Glutamatergic neuron (in vitro differentiated cells): ENCODE results near the gene ART5. TPM values are rescaled to one million over a fixed set of nuclear protein-coding genes. Genes with fewer than 3 reads are reported as not detected.
A peak's percentile ranks its signal among the peaks of the same experiment; 100 is the strongest.

Source experiments
- DNase-seq: peaks from one replicate; pipeline ENCODE4 v3.0.0; 2022
- H3K27ac Mint-ChIP-seq: one replicate; pipeline ENCODE4 v1.8.0; 2020; ENCODE audit warnings: mild to moderate bottlenecking, mixed read lengths, inconsistent platforms; ENCODE audit not compliant: unreplicated experiment
- H3K27me3 Mint-ChIP-seq: one replicate; pipeline ENCODE4 v1.8.0; 2020; ENCODE audit warnings: mild to moderate bottlenecking, moderate library complexity, mixed read lengths, inconsistent platforms; ENCODE audit not compliant: unreplicated experiment
- H3K36me3 Mint-ChIP-seq: one replicate; pipeline ENCODE4 v1.8.0; 2020; ENCODE audit warnings: mild to moderate bottlenecking, mixed read lengths, inconsistent platforms; ENCODE audit not compliant: unreplicated experiment
- H3K4me1 Mint-ChIP-seq: one replicate; pipeline ENCODE4 v1.8.0; 2020; ENCODE audit warnings: mild to moderate bottlenecking, low read depth, mixed read lengths, inconsistent platforms; ENCODE audit not compliant: unreplicated experiment
- H3K4me3 Mint-ChIP-seq: one replicate; pipeline ENCODE4 v1.8.0; 2020; ENCODE audit warnings: mild to moderate bottlenecking, mixed read lengths, inconsistent platforms; ENCODE audit not compliant: unreplicated experiment
- H3K9me3 Mint-ChIP-seq: one replicate; pipeline ENCODE4 v1.8.0; 2020; ENCODE audit warnings: mild to moderate bottlenecking, moderate library complexity, mixed read lengths, inconsistent platforms; ENCODE audit not compliant: unreplicated experiment
- total RNA-seq: library from RNA; stranded (reverse); fragmentation: NEBNext Ultra II Directional; extraction: Animal tissue kit (Norgen Biotek cat#: 25700); gene quantifications from one replicate; pipeline ENCODE4 v1.2.1, GENCODE V29; 2021; ENCODE audit not compliant: unreplicated experiment
- TF ChIP-seq, protein P1 (sequence below): fragments of 200-600 bp; sonication (generic); IDR thresholded peaks from one replicate; pipeline ENCODE4 v1.5.0; 2021; ENCODE audit not compliant: partially characterized antibody, unreplicated experiment

Gene ART5
- total RNA-seq, 1 donor from 2014 or later: not detected

DNA sequence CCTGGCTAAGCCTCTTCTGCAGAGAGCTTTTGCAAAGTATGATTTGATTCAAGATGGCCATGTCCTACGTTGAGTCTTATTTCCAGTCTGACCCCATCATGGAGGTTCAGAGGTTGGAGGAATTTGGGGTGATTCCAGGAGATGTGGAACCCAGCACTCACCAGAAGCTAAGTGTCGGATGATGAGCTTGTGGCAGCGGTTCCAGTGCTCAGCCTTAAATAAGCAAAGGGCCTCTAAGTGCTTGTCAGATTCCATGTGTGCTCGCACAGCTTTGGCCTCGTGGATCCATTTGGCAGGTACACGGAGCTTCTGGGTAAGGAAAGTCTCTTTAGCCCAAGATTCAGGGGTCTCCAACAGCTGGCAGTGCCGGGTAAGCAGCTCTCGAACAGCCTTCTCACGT lies 41.2 kb upstream of the ART5 start:
- H3K4me3 Mint-ChIP-seq: no peak overlapping the region

DNA sequence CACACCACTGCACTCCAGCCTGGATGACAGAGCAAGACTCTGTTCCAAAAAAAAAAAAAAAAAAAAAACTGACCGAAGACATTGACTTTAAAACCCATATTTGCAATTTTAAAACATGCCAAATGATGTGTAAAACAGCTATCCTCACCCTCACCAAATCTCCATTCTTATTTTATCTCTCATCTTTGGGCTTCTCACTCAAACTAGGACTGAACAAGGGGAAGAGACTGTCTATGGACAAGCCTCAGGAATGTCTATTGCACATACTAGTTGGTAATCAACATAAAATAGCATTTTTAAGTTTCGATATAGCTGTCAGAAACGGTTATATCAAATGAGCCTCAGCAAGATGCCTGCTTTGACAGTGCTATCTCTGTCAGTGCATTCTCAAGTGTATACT lies 37.3 kb upstream of the ART5 start:
- no peak overlapping the region for H3K27ac Mint-ChIP-seq
- H3K36me3 Mint-ChIP-seq: no peaks in the 10 kb centered on the region
- no peak for DNase-seq
- no peaks in the 10 kb centered on the region for H3K27me3 Mint-ChIP-seq
- H3K9me3 Mint-ChIP-seq: no peaks in the 10 kb centered on the region
- TF ChIP-seq, protein P1, sequence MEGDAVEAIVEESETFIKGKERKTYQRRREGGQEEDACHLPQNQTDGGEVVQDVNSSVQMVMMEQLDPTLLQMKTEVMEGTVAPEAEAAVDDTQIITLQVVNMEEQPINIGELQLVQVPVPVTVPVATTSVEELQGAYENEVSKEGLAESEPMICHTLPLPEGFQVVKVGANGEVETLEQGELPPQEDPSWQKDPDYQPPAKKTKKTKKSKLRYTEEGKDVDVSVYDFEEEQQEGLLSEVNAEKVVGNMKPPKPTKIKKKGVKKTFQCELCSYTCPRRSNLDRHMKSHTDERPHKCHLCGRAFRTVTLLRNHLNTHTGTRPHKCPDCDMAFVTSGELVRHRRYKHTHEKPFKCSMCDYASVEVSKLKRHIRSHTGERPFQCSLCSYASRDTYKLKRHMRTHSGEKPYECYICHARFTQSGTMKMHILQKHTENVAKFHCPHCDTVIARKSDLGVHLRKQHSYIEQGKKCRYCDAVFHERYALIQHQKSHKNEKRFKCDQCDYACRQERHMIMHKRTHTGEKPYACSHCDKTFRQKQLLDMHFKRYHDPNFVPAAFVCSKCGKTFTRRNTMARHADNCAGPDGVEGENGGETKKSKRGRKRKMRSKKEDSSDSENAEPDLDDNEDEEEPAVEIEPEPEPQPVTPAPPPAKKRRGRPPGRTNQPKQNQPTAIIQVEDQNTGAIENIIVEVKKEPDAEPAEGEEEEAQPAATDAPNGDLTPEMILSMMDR: no peak
- H3K4me3 Mint-ChIP-seq: no peak overlapping the region
- no peaks in the 10 kb centered on the region for H3K4me1 Mint-ChIP-seq

More for the DNA sequence above, 41.2 kb upstream of the ART5 start:
- TF ChIP-seq, protein P1: no peak
- DNase-seq: no peak
- Mint-ChIP-seq H3K36me3 (no peaks in the 10 kb centered on the region), H3K9me3 (peaks cover 3% of the 10 kb centered on the region), H3K4me1 (no peaks in the 10 kb centered on the region), H3K27me3 (no peaks in the 10 kb centered on the region), H3K27ac (no peak overlapping the region)

DNA sequence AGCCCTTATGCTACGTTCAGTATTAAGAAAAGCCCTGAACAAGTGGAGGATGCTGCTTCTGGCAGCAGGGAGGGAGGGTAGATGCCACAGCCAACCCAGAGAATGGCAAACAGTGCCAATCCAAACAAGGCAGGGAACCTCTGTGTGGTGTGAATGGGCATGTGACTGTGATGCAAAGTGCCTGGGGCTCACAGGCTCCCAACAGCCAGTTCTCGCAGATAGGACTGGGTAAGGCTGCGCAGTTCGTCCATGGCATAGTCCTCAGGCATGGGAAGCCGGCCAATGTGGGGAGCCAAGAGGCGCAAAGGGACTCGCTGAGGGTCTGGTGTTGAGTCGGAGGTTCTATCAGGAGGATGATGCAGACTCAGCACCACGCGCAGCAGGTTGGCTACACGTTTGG lies 34.2 kb upstream of the ART5 start:
- TF ChIP-seq, protein P1: no peak
- Mint-ChIP-seq H3K27me3 (peaks cover 4% of the 10 kb centered on the region), H3K9me3 (no peaks in the 10 kb centered on the region), H3K36me3 (no peaks in the 10 kb centered on the region), H3K4me1 (peaks cover 2% of the 10 kb centered on the region), H3K4me3 (no peak overlapping the region), H3K27ac (no peak overlapping the region)
- DNase-seq: no peak

DNA sequence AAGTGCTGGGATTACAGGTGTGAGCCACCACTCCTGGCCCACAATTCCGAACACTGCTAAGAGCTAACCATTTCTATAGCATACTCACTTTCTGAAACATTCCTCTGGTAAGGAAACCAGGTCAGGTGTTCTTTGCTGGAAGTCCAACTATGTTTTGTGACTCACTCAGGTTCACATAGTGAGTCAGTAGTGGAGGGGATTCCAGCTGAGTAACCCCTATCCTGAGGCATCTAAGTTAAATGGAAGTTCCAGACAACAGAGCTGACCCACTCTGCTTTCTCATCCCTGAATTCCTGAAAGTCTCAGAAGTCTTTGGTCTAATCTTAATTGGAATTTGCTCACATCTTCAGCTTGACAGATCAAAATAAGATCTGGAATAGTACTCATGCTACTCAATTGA lies 32.4 kb upstream of the ART5 start:
- TF ChIP-seq, protein P1: no peak
- H3K27ac Mint-ChIP-seq: no peak overlapping the region

DNA sequence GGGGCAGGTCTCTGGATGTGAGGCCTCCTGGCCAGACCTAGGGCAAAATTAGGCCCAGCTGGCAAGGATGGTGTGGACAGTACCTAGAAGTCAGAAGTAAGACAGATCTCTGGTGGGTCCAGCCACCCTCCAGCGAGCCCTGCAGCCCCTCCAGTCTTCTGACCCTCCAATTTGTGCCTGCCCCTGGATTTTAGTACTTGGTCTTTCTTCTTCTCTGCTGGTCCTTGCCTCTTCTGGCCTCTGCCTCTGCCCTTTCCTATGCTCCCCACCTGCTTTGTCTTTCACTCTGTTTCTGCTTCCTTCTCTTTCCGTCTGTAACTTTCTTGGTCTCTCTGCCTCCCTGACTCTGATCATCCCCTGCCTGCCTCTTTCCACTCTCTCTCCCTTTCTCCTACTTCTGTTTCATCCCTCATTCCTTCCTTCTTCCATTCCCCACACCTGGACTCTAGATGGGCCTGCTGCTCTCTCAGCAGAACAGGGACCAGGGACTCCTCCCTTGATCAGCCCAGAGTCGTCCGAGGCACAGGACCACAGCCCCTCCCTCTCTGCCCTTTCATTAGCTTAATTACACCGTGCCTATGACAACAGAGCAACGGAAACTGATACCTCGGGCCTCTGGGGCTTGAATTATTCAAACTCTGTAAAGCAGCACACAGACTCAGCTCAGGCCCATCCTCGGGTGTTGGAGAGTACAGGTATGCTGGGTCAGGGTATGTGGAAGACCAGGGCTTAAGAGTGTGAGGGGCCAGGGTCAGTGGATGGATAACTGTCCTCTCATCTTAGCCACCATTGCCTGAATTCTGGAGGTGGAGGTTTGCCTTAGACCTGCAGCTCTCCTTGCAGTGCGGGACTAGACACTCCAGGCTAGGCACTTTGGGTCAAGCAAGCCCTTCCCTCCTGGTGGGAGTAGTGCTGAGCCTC lies 29.8 kb upstream of the ART5 start, which contains the start of gene CHRNA10:
Gene CHRNA10 (minus strand): TSS at position 51 of the 921 bp plus-strand sequence. CDS start 72 bp downstream, outside the sequence.
- Mint-ChIP-seq H3K36me3 (no peaks in the 10 kb centered on the region), H3K4me1 (peaks cover 4% of the 10 kb centered on the region), H3K27me3 (peaks cover 9% of the 10 kb centered on the region), H3K4me3 (no peak within 1 kb of the TSS), H3K9me3 (peaks cover 3% of the 10 kb centered on the region), H3K27ac (peak within 1 kb of the TSS; percentile 6)
- TF ChIP-seq, protein P1: no peak
- no peak for DNase-seq

More for the DNA sequence above, 32.4 kb upstream of the ART5 start:
- no peaks in the 10 kb centered on the region for H3K36me3 Mint-ChIP-seq
- H3K27me3 Mint-ChIP-seq: peaks cover 4% of the 10 kb centered on the region
- no peak for DNase-seq
- H3K9me3 Mint-ChIP-seq: peaks cover 3% of the 10 kb centered on the region
- no peak overlapping the region for H3K4me3 Mint-ChIP-seq
- H3K4me1 Mint-ChIP-seq: peaks cover 4% of the 10 kb centered on the region
